ENCODE results near the gene ZC3H13. TPM values are rescaled to one million over a fixed set of nuclear protein-coding genes. Genes with fewer than 3 reads are reported as not detected.

Gene ZC3H13
- total and polyA plus RNA-seq, 9 donors, result 15.1 to 64.1 (median 41.9) TPM

- no peaks in the 10 kb centered on the region for H3K9me3 ChIP-seq
- no peaks in the 10 kb centered on the region for H3K36me3 ChIP-seq
- H3K27me3 ChIP-seq, result no peaks in the 10 kb centered on the region
- H3K27ac ChIP-seq, result no peak overlapping the region
- intact Hi-C loops (cut with DNase I), result no loop called here
- H3K4me1 ChIP-seq (ENCODE audit: insufficient read depth), result no peaks in the 10 kb centered on the region
- DNase-seq, result no peak
- H3K4me3 ChIP-seq, result no peak overlapping the region
- TF ChIP-seq POLR2A (IDR thresholded peaks at IDR 0.05) (no peak), CTCF (IDR thresholded peaks at IDR 0.05) (no peak), EP300 (IDR thresholded peaks at IDR 0.05) (no peak)
Measured at GRCh38 chr13:45951166-45951565, 101.4 kb downstream of the ZC3H13 start.

GRCh38 chr13:45950386-45951000 lies 102.1 kb downstream of the ZC3H13 start:
- H3K4me3 ChIP-seq, result no peak overlapping the region
- no peaks in the 10 kb centered on the region for H3K36me3 ChIP-seq
- WGBS, 3 donors, result 84 to 93% (median 88%) methylated on average over 4 of the region's 4 CpGs
- intact Hi-C loops (cut with DNase I), result no loop called here
- DNase-seq, result no peak
- TF ChIP-seq EP300 (IDR thresholded peaks at IDR 0.05) (no peak), CTCF (IDR thresholded peaks at IDR 0.05) (no peak), POLR2A (IDR thresholded peaks at IDR 0.05) (no peak)
- H3K9me3 ChIP-seq, result no peaks in the 10 kb centered on the region
- H3K4me1 ChIP-seq (ENCODE audit: insufficient read depth), result no peaks in the 10 kb centered on the region
- no peaks in the 10 kb centered on the region for H3K27me3 ChIP-seq
- H3K27ac ChIP-seq, result no peak overlapping the region

GRCh38 chr13:45949161-45949560 lies 103.4 kb downstream of the ZC3H13 start:
- no peak for TF ChIP-seq POLR2A (IDR thresholded peaks at IDR 0.05)
- no peak for TF ChIP-seq EP300 (IDR thresholded peaks at IDR 0.05)
- no peak for TF ChIP-seq CTCF (IDR thresholded peaks at IDR 0.05)
- Histone ChIP-seq H3K27ac (no peak overlapping the region), H3K4me3 (no peak overlapping the region), H3K36me3 (no peaks in the 10 kb centered on the region), H3K4me1 (ENCODE audit: insufficient read depth) (no peaks in the 10 kb centered on the region), H3K27me3 (no peaks in the 10 kb centered on the region), H3K9me3 (no peaks in the 10 kb centered on the region)
- DNase-seq, result no peak
- intact Hi-C loops (cut with DNase I), result no loop called here
- WGBS, 3 donors, result 9 to 26% (median 11%) methylated on average over 1 of the region's 1 CpG

- intact Hi-C loops (cut with DNase I), result no loop called here
- Histone ChIP-seq H3K4me1 (ENCODE audit: insufficient read depth) (no peaks in the 10 kb centered on the region), H3K36me3 (no peaks in the 10 kb centered on the region), H3K9me3 (no peaks in the 10 kb centered on the region), H3K4me3 (no peak overlapping the region), H3K27me3 (no peaks in the 10 kb centered on the region), H3K27ac (no peak overlapping the region)
- DNase-seq, result no peak
- 1 to 22% (median 5%) methylated on average over 2 of the region's 2 CpGs for WGBS, 3 donors
- no peak for TF ChIP-seq CTCF (IDR thresholded peaks at IDR 0.05)
- TF ChIP-seq POLR2A (IDR thresholded peaks at IDR 0.05), result no peak
- no peak for TF ChIP-seq EP300 (IDR thresholded peaks at IDR 0.05)
Measured at GRCh38 chr13:45943965-45944364, 108.6 kb downstream of the ZC3H13 start.
